ENCODE data around the gene HECW1. TPM values are rescaled to one million over a fixed set of nuclear protein-coding genes. Genes with fewer than 3 reads are reported as not detected.

Gene HECW1
- total and polyA plus RNA-seq, 2 of the 13 experiments (the other 11 are each of a cell fraction or from before 2014, with no cell fraction given) = not detected

DNA sequence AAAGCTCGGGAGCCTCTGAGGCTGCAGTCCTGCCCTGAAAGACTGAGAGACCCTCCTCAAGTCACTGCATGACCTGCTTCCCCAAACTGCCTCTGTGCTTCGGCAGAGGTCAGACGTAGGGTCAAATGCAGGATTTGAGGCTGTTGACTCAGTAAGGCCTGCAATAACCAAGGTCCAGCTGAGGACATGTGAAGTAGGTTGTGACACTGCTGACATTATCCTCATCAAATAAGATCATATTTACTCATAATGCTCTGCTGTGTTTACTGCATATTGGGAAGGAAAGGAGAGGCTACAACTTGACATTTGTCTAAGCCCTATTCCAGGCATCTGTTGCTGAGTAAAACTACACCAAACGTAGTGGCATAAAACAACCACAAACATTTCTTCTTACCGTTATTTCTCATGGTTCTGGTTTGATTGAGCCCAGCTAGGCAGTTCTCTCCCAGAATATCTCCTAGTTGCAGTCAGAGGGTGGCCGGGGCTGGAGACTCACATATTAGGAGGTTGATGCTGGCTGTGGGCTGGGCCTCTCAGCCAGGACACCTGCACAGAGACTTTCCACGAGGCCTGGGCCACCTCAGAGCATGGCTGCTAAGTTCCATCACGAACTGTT is 348.4 kb downstream of the HECW1 start (continued):
- TF ChIP-seq ZNF124 (CRISPR knock-in tag; IDR thresholded peaks at IDR 0.05) (no peak), U2AF2 (IDR thresholded peaks at IDR 0.05; ENCODE audit: low read depth, low read length) (no peak), SOX5 (CRISPR knock-in tag; IDR thresholded peaks at IDR 0.05; ENCODE audit: borderline replicate concordance) (0 out of 2 replicates have a peak, but pooled peaks have one; percentile 44), FUBP1 (CRISPR knock-in tag; IDR thresholded peaks at IDR 0.05; ENCODE audit: borderline replicate concordance) (no peak), ZNF350 (CRISPR knock-in tag; IDR thresholded peaks at IDR 0.05; ENCODE audit: borderline replicate concordance, low read depth) (0 out of 2 replicates have a peak, but pooled peaks have one; percentile 22), BCL3 (CRISPR knock-in tag; IDR thresholded peaks at IDR 0.05) (no peak), ZNF746 (CRISPR knock-in tag; IDR thresholded peaks at IDR 0.05) (no peak), IKZF5 (CRISPR knock-in tag; IDR thresholded peaks at IDR 0.05) (peak; percentile 45; the same call in 1 of the 2 replicates), ZNF224 (CRISPR knock-in tag; IDR thresholded peaks at IDR 0.05) (0 out of 2 replicates have a peak, but pooled peaks have one; percentile 63), FOXA3 (CRISPR knock-in tag; IDR thresholded peaks at IDR 0.05) (peak; percentile 88), ISX (CRISPR knock-in tag; conservative IDR thresholded peaks at IDR 0.05) (no peak), ZNF670 (CRISPR knock-in tag; IDR thresholded peaks at IDR 0.05; ENCODE audit: borderline replicate concordance) (no peak), ZNF850 (CRISPR knock-in tag; conservative IDR thresholded peaks at IDR 0.05) (no peak), GFI1 (CRISPR knock-in tag; IDR thresholded peaks at IDR 0.05; ENCODE audit: borderline replicate concordance) (peak; percentile 67; the same call in 1 of the 2 replicates), ZNF329 (CRISPR knock-in tag; IDR thresholded peaks at IDR 0.05; ENCODE audit: low read depth) (no peak), HNF4G (IDR thresholded peaks at IDR 0.05; ENCODE audit: borderline replicate concordance, low read depth, low read length) (peak; percentile 22; the same call in 1 of the 2 replicates), HNF4G (CRISPR knock-in tag; IDR thresholded peaks at IDR 0.05; ENCODE audit: borderline replicate concordance, low read depth) (peak; percentile 33; the same call in 1 of the 2 replicates), ZNF615 (CRISPR knock-in tag; IDR thresholded peaks at IDR 0.05; ENCODE audit: borderline replicate concordance) (no peak), KDM2A (CRISPR knock-in tag; IDR thresholded peaks at IDR 0.05; ENCODE audit: borderline replicate concordance, low read depth) (no peak), MED1 (CRISPR knock-in tag; IDR thresholded peaks at IDR 0.05) (peak; percentile 56)
- TF ChIP-seq, protein P1, sequence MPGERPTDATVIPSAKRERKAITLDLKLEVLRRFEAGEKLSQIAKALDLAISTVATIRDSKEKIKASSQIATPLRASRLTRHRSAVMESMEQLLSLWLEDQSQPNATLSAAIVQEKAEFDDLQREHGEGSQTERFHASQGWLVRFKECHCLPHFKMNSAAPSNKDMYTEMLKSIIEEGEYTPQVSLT (CRISPR knock-in tag; IDR thresholded peaks at IDR 0.05; ENCODE audit: borderline replicate concordance, low read depth) = no peak
- TF ChIP-seq, protein P2, sequence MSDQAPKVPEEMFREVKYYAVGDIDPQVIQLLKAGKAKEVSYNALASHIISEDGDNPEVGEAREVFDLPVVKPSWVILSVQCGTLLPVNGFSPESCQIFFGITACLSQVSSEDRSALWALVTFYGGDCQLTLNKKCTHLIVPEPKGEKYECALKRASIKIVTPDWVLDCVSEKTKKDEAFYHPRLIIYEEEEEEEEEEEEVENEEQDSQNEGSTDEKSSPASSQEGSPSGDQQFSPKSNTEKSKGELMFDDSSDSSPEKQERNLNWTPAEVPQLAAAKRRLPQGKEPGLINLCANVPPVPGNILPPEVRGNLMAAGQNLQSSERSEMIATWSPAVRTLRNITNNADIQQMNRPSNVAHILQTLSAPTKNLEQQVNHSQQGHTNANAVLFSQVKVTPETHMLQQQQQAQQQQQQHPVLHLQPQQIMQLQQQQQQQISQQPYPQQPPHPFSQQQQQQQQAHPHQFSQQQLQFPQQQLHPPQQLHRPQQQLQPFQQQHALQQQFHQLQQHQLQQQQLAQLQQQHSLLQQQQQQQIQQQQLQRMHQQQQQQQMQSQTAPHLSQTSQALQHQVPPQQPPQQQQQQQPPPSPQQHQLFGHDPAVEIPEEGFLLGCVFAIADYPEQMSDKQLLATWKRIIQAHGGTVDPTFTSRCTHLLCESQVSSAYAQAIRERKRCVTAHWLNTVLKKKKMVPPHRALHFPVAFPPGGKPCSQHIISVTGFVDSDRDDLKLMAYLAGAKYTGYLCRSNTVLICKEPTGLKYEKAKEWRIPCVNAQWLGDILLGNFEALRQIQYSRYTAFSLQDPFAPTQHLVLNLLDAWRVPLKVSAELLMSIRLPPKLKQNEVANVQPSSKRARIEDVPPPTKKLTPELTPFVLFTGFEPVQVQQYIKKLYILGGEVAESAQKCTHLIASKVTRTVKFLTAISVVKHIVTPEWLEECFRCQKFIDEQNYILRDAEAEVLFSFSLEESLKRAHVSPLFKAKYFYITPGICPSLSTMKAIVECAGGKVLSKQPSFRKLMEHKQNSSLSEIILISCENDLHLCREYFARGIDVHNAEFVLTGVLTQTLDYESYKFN (CRISPR knock-in tag; conservative IDR thresholded peaks at IDR 0.05) = peak; percentile 71

Data from HepG2 (cell line).